Stromal cell of bone marrow (primary cell): ENCODE results near the gene AGAP5.
"Not testable (repeated sequence)": the region's sequence is repeated elsewhere in the genome, so short reads cannot be mapped to it uniquely, and the experiment has no call there.

Experiments used
- DNase-seq: peaks from one replicate; pipeline ENCODE4 v3.0.0-alpha.2; 2012; ENCODE audit warnings: low read depth

AGAP5 gene

DNA sequence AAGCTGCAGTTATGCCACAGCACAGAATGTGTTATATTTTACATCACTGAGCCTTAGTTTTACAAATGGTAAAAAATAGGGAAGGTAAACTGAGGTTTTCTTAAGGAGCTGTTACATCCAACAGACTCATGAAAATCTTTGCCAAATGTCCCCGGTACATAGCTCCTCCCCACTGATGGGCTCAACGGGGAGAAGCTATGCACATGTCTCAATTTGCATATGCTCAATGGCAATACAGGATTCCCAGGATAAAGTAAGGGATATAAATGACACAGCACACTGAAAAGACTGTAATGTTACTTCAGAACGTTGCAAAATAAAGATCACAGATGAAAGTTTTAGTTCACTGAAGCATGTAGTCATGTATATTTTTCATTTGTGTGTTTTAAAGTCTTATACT lies 16.6 kb upstream of the AGAP5 start:
- DNase-seq, result not testable (repeated sequence)

DNA sequence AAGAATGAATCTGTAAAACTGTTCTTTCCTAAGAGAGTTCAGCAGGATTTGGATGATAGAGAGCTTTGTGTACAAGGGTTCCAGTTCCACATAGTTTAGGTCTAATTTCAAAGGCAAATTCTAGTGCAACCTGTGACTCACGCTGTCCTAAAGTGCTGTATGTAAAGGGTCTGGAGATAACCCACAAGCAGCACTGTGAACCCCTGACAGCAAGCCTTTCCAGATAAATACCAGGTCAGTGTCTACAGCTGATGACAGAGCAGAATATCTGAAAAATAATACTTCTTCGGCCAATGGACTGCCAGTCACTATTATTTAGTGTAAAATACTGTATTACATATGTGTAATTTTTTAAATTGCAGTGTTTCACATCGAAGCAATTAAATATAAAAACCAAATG lies 16.0 kb upstream of the AGAP5 start:
- DNase-seq, result not testable (repeated sequence)

DNA sequence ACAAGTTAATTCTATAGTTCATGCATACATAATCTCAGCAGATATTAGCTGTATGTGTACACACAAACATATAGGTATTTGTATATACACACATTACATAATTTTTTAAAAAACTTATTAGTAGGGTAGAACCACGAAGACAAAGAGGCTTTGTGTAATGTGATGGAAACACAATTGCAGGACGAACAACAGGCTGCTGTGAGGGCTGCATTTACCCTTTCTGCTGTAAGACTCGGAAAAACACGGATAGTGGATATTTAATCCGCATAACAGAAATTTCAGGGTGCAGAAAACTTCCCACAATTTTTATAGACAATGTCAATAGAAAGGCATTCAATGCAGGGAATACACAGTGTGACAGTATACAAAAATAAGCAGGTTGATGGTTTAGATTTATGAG lies 13.8 kb upstream of the AGAP5 start:
- not testable (repeated sequence) for DNase-seq

DNA sequence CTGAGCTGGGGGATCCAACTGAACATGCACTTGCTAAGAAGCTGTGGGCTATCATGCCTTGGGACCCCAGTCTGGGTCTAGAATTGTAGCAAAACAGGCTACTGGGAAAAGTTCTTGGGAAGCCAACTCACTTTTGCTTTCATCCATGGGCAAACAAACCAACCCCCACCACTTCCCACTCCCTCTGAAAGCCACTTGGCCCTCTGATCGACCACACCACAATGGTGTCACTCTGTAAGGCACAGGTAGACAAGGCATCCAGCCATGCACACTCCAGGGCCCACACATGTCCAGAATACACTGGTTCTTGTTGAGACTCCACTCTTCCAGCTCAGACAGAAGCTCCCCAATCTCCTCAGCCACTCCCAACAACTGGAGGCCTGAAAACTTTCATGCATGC lies 10.2 kb upstream of the AGAP5 start:
- DNase-seq, result not testable (repeated sequence)

DNA sequence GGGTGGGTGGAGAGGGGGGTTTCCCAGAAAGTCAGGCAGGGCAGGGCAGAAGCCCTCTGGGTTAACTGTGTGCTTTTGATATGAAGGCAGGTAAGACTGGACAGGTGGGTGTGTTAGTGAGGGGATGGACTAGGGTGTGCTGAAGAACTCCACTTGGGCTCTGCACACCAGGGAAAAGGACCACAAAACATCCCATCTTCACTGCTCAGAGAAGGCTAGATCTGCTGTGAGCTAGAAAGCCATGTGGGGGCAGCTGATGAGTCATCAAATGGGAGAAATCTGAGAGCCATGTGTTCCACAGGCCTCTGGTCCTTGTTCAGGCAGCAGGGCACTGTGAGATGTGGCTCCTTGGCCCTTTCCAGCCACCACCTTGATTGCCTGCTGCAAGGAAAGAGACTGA lies 9.7 kb upstream of the AGAP5 start:
- DNase-seq, result not testable (repeated sequence)

DNA sequence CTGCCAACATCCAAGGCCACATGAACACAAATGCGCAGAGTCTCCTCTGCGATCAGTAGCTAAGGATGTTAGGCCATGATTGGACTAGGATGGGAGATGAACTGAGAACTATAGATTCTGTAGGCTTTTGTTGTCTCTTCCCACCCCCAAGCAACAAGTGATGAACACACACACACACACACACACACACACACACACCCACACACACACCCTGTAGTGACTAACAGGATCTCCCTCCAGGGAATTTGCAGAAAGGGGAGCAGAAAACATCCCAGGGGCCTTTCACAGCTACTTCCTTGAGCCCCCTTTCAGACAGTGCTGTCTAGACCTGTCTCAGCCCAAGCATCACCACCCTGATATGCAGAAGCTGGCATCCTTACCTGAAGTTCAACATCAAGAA lies 8.6 kb upstream of the AGAP5 start:
- DNase-seq, result not testable (repeated sequence)

DNA sequence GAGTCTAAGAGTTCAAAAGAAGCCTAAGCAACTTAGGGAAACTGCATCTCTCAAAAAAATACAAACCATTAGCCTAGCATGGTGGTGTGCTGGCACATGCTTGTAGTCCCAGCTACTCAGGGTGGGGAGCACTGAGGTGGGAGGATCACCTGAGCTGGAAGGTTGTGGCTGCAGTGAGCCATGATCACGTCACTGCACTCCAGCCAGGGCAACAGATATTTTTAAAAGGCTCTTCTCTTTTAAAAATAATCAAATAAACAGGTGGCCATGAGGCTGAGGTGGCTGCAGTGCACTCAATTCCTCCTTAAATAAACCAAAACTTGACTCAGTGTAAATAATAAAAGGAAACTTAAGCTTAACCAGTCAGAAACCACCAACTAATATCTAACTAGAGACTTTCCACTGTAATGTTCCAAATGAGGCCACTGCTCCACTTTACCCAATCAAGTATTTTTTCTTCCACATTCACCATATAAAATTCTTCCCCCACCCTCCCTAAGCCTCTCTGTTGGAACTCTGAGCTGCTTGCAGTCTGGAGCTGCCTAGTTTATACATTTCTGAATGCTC lies 7.7 kb upstream of the AGAP5 start:
- DNase-seq, result not testable (repeated sequence)

DNA sequence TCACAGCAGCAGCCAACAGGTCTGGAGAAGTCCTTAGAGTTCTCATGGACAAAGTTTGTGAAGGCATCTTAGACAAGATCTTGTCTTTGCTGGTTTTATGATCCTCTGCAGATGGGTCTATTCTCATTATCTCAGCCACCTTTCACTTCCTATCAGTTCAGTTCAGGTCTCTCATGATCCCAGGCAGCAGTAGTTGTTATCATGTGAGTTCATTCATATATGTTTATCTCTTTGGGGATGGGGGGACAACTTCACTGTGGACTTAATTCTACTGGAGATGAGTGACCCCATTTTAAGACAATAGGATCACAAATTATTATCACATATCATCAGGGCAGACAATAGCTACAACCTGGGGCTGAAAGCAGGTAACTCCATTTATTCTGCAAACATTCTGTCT lies 6.0 kb upstream of the AGAP5 start:
- not testable (repeated sequence) for DNase-seq

DNA sequence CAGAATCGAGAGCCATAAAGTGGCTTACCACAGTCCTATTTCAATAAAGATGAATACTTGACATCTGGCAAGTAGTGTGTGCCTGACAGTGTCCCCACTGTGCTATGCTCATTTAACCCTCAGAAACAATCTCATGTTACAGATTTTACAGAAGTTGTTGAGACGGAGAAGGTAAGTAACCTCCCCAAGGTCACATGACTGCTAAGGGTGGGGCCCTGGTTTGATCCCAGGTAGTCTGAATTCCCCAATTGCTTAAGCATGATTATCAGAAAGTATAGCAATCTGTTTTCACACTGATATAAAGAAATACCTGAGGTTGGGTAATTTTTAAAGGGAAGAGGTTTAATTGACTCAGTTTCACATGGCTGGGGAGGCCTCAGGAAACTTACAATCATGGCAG lies 910 bp upstream of the AGAP5 start:
- not testable (repeated sequence) for DNase-seq

DNA sequence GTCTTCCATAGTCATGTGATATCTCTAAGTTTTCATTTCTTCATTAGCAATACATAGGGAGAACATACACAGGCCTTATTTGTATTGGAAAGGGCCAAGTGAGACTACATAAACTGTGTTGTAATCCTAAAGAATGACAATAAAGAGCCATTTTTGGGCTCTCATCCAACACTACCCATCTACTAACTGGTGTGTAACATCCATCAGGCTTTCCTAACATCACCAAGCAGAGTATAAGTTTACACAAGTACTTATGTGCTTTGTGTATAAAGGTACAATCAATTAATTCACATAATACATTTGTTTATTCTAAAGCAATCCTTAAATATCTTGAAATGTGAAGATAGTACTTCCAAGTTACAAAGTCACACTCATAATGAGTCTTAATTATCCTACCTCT lies 2.6 kb downstream of the AGAP5 start:
- not testable (repeated sequence) for DNase-seq

DNA sequence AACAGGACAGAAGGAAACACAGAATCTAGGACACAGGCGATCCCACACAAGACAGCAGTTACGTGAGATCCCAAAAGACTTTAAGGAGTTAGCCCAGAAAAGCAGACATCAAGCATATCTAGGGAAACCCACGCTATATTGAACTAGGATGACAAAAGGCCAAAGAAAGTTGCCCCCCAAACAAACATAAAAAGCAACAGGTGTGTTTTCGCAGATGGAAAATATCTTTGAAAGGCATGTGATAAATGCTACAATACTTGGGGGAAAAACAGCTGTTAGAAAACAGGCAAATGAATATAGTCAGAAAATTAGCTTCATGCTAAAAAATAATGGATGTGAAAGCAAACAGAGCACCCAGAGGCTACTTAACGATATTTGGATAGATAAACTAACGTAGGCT lies 7.2 kb downstream of the AGAP5 start:
- not testable (repeated sequence) for DNase-seq

DNA sequence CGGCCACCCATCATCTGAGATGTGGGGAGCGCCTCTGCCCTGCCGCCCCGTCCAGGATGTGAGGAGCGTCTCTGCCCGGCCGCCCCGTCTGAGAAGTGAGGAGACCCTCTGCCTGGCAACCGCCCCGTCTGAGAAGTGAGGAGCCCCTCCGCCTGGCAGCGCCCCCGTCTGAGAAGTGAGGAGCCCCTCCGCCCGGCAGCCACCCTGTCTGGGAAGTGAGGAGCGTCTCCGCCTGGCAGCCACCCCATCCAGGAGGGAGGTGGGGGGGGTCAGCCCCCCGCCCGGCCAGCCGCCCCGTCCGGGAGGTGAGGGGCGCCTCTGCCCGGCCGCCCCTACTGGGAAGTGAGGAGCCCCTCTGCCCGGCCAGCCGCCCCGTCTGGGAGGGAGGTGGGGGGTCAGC lies 8.3 kb downstream of the AGAP5 start:
- not testable (repeated sequence) for DNase-seq

DNA sequence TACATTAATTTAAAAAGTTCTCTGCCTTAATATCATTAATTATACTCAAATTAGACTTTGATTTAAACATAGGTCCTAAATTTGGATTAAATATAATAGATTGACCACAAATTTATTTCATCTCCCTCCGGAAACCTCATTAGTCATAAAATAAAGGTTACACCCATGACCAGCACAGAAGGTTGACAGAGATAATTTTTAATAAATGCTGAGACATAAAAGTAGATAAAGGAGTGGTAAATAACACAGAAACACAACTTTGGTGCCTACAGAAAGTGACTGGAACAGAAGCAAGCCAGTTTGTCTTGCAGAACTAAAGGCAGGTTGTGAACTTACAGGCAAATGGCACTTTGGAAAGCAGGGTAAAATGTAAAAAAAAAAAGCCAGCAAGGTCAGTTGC lies 10.3 kb downstream of the AGAP5 start:
- DNase-seq, result not testable (repeated sequence)

DNA sequence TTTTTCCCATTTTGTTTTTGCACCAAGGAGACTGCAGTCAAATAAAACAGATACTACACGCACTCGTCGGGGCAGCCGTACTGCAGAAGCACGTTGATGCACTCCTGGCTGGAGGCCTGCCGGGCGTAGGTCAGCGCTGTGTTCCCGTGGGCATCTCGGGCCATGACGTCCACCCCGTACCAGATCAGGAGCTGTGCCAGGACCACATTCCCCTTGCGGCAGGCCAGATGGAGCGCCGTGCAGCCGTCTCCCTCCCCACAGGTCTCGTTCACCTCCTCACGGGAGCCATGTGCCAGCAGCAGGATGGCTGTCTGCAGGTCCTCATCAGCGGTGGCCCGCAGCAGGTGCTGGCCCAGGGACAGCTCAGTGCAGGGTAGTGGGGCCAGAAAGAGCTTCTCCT lies 23.4 kb downstream of the AGAP5 start:
- not testable (repeated sequence) for DNase-seq

DNA sequence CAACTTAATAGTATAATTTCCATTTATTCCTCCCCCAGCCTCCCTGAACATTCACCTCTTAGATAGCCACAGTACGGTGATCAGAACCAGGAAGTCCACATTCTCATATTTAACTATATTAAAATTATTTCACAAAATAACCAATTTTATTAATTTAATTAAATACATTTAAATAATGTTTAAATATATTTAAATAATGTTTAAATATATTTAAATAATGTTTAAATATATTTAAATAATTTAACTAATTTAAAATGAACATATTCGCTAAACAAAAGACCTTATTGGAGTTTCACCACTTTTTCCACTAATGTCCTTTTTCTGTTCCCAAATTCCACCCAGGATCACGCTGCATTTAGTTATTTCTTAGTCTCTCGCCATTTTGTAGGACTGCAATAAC lies 29.5 kb downstream of the AGAP5 start:
- DNase-seq, result not testable (repeated sequence)

DNA sequence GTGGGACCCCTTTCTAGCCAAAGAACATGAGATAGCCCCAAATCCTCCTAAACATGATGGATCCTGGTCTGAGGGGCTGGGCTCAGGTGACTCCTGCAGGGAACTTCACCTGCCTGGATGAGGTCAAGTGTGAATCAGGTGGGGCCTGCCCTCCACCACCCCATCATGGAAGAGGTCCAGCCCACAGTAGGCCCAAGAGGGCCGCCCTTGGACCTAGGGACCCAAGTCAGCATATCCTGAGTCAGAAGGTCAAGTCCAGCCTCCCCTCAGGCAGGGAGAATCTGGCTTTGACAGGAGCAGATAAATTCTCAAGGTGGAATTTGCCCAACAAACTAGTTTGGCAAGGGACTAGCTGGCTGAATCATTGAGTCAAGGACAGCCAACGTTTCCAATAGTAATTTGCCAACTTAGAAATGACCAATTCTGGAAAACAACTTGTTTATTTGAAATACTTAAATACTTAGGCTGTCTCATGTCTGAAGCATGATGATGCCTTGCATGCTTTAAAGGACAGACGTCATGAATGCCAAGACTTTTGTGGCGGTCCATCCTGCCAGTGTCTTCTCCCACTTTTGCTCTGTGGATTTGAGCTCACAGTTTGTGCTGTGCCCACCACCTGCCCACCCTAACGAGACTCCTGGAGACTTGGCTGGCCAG lies 31.6 kb downstream of the AGAP5 start:
- peak; percentile 24 for DNase-seq

DNA sequence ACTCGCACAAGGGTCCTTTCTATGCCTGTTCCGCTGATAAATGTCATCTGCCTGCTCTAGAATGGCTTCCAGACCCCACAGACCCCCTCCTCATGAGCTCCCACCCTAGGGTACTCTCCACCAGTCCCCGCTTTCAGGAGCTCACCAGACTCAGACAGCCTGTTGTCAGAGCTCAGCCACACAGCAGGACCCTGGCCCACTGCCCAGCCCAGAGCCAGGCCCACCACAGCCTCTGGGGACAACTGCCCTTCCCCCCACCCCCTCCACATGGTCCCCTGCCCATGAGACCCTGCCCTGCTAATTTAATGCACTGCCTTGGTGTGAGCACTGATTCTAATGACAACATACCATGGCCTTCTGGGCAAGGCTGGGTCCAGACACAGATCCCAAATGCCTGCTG lies 32.3 kb downstream of the AGAP5 start:
- not testable (repeated sequence) for DNase-seq

DNA sequence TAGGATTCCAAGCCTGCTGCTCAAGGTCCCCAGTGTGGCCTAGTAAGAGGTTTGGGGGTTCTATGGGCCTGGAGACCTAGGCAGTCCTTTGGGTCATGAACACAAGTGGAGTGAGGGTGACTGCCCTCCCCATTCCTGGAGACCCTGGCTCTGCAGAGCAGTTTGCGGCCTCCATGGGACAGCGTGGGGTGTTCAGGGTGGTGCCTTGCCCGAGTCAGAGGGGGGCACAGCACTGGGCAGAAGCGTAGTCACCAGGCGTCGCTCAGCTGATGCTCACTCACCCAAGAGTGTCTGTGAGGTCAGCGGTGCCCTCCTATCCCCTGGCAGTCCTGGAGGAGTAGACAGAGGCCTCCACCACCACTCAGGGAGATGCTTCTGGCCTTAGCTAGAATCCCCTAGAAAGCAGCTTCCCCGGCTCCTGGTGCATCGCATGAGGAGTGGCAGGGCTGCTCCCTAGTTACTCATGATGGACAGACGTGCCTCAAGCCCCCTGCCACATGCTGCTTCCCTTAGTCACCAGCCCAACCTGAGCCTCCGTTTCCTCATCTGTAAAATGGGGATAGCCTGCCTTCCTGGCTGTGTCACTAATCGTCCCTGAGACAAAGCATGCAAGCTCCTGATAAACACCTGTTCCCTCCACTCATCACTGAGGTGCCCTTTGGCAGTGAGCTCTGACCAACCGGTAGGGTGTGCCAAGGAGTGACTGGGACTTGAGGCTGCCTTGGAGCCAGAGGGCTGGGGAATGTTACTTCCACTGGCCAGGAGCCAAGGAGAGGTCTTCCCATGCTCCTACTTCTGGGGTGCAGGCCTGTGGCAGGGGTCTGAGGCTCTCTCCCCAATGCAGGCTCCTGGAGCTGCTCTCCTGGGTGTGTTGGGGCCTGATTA lies 33.5 kb downstream of the AGAP5 start:
- not testable (repeated sequence) for DNase-seq

DNA sequence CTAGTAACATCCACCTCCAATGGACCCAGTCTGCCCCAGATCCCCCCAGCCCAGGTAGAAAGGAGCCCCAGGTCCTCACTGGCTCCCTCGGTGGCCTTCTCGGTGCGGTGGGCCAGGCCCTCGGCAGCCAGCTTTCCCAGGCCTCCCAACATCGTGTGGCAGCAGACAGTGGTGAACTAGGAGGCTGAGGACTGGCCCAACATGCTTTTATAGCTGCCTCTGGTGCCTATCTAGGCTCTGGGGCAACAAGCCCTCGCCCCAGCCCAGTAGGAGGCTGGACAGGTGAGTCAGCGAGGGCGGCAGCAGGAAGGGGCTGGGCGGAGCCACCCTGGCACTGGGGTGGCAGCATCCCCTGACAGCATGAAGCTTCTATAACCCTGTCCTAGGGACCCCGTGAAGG lies 34.3 kb downstream of the AGAP5 start:
- DNase-seq, result not testable (repeated sequence)

DNA sequence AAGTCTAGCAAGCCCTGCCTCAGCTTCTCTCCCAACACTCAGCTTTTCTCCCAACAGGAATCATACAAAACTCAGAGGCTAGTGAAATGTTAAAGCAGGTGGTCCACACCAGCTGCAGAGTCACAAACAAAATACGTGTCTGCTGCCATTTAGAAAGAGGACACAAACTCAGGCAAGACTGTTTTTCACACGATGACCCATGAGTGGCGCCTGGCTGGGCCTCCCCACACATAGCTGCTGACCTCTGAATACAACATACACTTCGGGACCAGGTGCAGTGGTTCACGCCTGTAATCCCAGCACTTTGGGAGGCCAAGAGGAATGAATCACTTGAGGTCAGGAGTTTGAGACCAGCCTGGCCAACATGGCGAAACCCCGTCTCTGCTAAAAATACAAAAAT lies 35.2 kb downstream of the AGAP5 start:
- not testable (repeated sequence) for DNase-seq

DNA sequence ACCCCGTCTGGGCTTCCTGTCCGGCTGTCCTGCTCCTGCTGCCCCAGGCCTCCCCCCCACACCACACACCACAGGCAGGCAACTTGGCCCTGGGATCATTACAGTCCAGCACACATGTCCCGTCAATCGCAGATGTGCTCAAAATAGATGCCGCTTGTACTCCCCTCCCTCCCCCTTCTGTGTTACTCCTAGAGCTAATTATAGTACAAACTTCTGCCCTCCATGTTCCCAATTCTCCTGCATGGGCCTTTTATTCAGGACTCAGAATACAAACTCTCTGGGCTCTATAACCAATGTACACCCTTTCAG lies 42.0 kb downstream of the AGAP5 start, which contains the start of gene SYNPO2L:
Gene SYNPO2L, minus strand, starts transcription at position 40 of the 309 bp plus-strand sequence. CDS start 107 bp downstream, outside the sequence.
- DNase-seq, result no peak

DNA sequence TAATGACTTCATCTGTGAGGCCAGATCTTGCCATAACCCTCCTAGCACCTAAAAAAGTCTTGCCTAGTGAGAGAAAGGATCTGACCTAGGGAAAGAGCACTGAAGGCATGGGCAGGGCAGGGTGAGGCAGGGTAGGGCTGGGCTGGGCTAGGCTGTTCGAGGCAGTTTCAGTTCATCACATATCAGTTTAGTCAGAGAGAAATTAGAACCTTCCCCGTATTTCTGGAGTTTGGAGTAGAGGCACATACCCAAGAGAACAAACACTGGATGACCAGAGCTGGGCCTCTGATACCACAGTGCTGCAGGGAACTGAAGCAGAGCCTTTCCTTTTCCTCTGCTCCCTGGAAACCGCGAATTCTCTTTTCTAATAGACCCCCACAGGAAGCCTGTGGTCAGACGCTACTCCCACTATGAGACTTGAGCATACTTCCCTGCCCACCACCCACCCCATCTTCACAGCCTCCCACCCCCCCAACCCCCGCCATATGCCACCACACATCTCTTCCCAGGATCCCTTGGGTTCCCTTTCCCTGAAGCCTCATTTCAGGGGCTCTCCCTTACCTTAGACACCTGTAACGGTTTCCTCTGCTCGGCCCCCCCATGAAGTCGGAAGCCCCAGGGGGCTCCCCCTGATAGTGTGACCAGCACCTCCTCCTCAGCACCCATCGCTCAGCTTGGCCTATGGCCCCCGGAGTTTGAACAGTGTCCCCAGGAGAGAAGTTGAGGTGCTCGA lies 42.5 kb downstream of the AGAP5 start:
- DNase-seq, result no peak
